Activated CD8-positive, alpha-beta T cell treated with anti-CD3 and anti-CD28 coated beads for 36 hours (primary cell): ENCODE measurements around the gene SLC12A9. TPM values are rescaled to one million over a fixed set of nuclear protein-coding genes. Genes with fewer than 3 reads are reported as not detected.

ENCODE experiments used
- ATAC-seq: fragments of 200-7000 bp; cut with Tn5 transposase; one replicate; pipeline ENCODE4 v1.10.0; 2021; ENCODE audit warnings: mild to moderate bottlenecking, moderate library complexity
- CTCF ChIA-PET: fragments of 350-600 bp; sonication (Branson Sonifier 250); formaldehyde crosslinking; loops from one replicate; lab custom pipeline; 2021; ENCODE audit warnings: antibody characterized with exemption; lab: Charles Lee
- POLR2A ChIA-PET: fragments of 350-600 bp; sonication (Branson Sonifier 250); formaldehyde crosslinking; loops from one replicate; lab custom pipeline; 2021; ENCODE audit warnings: antibody characterized with exemption; lab: Charles Lee
- DNase-seq: peaks from one replicate; pipeline ENCODE4 v3.0.0-alpha.2; 2020
- H3K27ac Mint-ChIP-seq: one replicate; pipeline ENCODE4 v1.8.0; 2021; ENCODE audit warnings: mild to moderate bottlenecking, mixed read lengths
- H3K27me3 Mint-ChIP-seq: one replicate; pipeline ENCODE4 v1.8.0; 2021; ENCODE audit warnings: mixed read lengths
- H3K36me3 Mint-ChIP-seq: one replicate; pipeline ENCODE4 v1.8.0; 2021; ENCODE audit warnings: low read depth, mixed read lengths
- H3K4me1 Mint-ChIP-seq: one replicate; pipeline ENCODE4 v1.8.0; 2021; ENCODE audit warnings: low read depth, mixed read lengths
- H3K4me3 Mint-ChIP-seq: one replicate; pipeline ENCODE4 v1.8.0; 2021; ENCODE audit warnings: mild to moderate bottlenecking, moderate library complexity, mixed read lengths
- H3K9me3 Mint-ChIP-seq: one replicate; pipeline ENCODE4 v1.8.0; 2021; ENCODE audit warnings: mixed read lengths
- intact Hi-C: fragments of 100-400 bp; cut with micrococcal nuclease; formaldehyde crosslinking; loops from one replicate; pipeline ENCODE4 v1.10.0; 2022
- total RNA-seq, 2 experiments: library from RNA; stranded (reverse); gene quantifications; one replicate each; pipeline ENCODE4 v1.2.3, GENCODE V29; 2021
- TF ChIP-seq, protein P1 (sequence below): fragments of 200-600 bp; IDR thresholded peaks from one replicate; pipeline ENCODE4 v1.8.0; 2022; ENCODE audit warnings: antibody characterized with exemption, mild to moderate bottlenecking

The SLC12A9 gene
- total RNA-seq, 2 experiments from 2014 or later = 10.2 to 11.3 TPM

DNA sequence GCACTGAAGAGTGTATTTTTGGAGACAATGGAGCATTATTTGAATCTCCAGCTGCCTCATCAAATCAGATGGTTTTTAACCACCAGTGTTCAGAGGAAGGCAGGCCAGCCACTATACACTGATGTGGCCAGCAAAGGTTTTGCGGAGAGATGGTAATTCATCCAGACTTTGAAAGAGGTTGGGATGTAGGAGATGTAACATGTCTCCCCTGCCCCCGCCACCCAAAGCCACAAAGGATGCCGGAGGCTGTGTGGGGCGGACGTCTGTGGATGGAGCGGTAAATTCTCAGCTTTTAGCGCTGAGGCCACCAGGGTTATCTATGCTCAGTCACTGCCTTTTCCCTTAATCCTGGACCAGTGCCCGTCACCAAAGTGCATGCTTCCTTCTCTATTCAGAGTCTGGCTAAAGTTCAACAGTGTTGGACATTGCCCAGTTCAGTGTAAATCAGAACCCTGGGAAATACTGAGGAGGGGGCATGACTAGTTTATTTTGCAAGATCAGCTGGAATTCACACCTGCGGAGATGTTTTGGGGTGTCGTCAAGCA lies 11.0 kb downstream of the SLC12A9 start:
- Mint-ChIP-seq H3K4me1 (peaks cover 8% of the 10 kb centered on the region), H3K36me3 (peaks cover 19% of the 10 kb centered on the region), H3K9me3 (no peaks in the 10 kb centered on the region), H3K4me3 (no peak overlapping the region), H3K27ac (no peak overlapping the region), H3K27me3 (no peaks in the 10 kb centered on the region)
- no peak for ATAC-seq
- no peak for DNase-seq
- ChIA-PET POLR2A (interaction anchor here (0.7 to 1.9 kb wide), 2 partner anchors 11 to 12 kb away, joined by 4 to 6 read pairs; partner anchors contain the start of genes SLC12A9 and SRRT), CTCF (interaction anchor here (1.4 kb wide), 1 partner anchor 11 kb away, joined by 4 read pairs; the partner anchor contains the start of gene SLC12A9)
- TF ChIP-seq, protein P1, sequence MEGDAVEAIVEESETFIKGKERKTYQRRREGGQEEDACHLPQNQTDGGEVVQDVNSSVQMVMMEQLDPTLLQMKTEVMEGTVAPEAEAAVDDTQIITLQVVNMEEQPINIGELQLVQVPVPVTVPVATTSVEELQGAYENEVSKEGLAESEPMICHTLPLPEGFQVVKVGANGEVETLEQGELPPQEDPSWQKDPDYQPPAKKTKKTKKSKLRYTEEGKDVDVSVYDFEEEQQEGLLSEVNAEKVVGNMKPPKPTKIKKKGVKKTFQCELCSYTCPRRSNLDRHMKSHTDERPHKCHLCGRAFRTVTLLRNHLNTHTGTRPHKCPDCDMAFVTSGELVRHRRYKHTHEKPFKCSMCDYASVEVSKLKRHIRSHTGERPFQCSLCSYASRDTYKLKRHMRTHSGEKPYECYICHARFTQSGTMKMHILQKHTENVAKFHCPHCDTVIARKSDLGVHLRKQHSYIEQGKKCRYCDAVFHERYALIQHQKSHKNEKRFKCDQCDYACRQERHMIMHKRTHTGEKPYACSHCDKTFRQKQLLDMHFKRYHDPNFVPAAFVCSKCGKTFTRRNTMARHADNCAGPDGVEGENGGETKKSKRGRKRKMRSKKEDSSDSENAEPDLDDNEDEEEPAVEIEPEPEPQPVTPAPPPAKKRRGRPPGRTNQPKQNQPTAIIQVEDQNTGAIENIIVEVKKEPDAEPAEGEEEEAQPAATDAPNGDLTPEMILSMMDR = no peak
- intact Hi-C loops = no loop called here

DNA sequence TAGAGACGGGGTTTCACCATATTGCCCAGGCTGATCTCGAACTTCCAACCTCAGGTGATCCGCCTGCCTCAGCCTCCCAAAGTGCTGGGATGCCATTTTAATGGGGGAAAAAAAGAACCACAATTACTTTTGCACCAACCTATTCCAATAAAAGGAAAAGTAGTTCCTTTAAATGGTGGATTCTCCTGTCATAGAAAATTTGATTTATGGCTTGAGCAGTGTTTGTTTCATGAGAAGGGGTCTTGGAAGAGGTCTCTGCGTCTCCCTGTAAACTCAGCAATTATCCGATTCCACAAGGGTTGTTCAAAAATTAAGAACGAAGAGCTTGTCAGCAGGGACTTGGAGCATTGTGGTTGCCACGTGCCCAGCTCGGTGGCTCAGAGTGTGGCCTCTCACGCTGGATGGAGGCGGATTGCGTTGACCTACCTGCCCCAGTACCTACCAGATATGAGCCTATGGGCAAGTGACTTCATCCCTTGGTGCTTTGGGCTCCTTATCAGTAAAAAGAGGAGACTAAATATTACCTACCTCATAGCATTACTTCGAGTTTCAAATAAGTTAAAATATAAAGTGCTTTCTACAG lies 11.8 kb downstream of the SLC12A9 start:
- DNase-seq (no peak), ATAC-seq (no peak)
- ChIA-PET POLR2A (interaction anchor here (1.9 kb wide), 1 partner anchor 11 kb away, joined by 4 read pairs; the partner anchor contains the start of gene SRRT), CTCF (interaction anchor here (1.4 kb wide), 1 partner anchor 12 kb away, joined by 4 read pairs; the partner anchor contains the start of gene SLC12A9)
- intact Hi-C loops = no loop called here
- no peaks in the 10 kb centered on the region for H3K27me3 Mint-ChIP-seq
- peaks cover 8% of the 10 kb centered on the region for H3K4me1 Mint-ChIP-seq
- peak overlapping the region; percentile 13 for H3K27ac Mint-ChIP-seq
- TF ChIP-seq, protein P1 = no peak
- H3K4me3 Mint-ChIP-seq = no peak overlapping the region
- no peaks in the 10 kb centered on the region for H3K9me3 Mint-ChIP-seq
- peaks cover 19% of the 10 kb centered on the region for H3K36me3 Mint-ChIP-seq

GRCh38 chr7:100865372-100865911 lies 12.9 kb downstream of the SLC12A9 start:
- Mint-ChIP-seq H3K27me3 (no peaks in the 10 kb centered on the region), H3K36me3 (peaks cover 12% of the 10 kb centered on the region), H3K4me1 (peaks cover 8% of the 10 kb centered on the region), H3K27ac (no peak overlapping the region), H3K4me3 (peak overlapping the region; percentile 10), H3K9me3 (no peaks in the 10 kb centered on the region)
- ChIA-PET CTCF (no interaction called here), POLR2A (interaction anchor here (0.6 kb wide), 2 partner anchors 13 to 310 kb away, joined by 3 read pairs; partner anchors contain the start of gene SLC12A9)
- DNase-seq = peak; percentile 15
- ATAC-seq = no peak
- intact Hi-C loops = no loop called here
- TF ChIP-seq, protein P1 = no peak

GRCh38 chr7:100865938-100866728 lies 13.6 kb downstream of the SLC12A9 start:
- peak; percentile 54 for DNase-seq
- no peaks in the 10 kb centered on the region for H3K27me3 Mint-ChIP-seq
- ATAC-seq = peak; percentile 63
- H3K4me3 Mint-ChIP-seq = peak overlapping the region; percentile 89
- H3K36me3 Mint-ChIP-seq = peaks cover 5% of the 10 kb centered on the region
- no peaks in the 10 kb centered on the region for H3K9me3 Mint-ChIP-seq
- ChIA-PET POLR2A (interaction anchor here (0.8 to 1.6 kb wide), 5 partner anchors 9 to 23 kb away, joined by 3 to 7 read pairs (median 5); partner anchors contain the start of genes SLC12A9 and SRRT), CTCF (no interaction called here)
- TF ChIP-seq, protein P1 = no peak
- intact Hi-C loops = no loop called here
- H3K27ac Mint-ChIP-seq = peak overlapping the region; percentile 95
- peaks cover 8% of the 10 kb centered on the region for H3K4me1 Mint-ChIP-seq
